ENCODE data around the gene ABR.

The ABR gene

DNA sequence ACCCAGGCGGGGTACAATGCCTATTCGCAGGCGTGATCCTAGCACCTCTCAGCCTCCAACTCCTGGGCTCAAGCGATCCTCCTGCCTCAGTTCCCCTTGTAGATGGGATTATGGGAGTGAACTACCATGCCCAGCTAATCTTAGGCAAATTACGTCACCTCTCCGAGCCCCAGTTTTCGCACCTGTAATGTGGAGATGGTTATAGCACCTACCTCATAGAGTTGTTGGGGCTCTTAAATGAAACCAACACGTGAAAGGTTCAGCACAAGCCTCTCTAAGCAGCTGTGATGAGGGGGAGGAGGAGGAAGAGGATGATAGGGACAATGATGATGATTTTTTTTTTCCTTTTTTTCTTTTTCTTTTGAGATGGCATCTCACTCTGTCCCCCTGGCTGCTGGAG lies 59.9 kb downstream of the ABR start:
- no peak for FAIRE-seq
- TF ChIP-seq, protein P1, sequence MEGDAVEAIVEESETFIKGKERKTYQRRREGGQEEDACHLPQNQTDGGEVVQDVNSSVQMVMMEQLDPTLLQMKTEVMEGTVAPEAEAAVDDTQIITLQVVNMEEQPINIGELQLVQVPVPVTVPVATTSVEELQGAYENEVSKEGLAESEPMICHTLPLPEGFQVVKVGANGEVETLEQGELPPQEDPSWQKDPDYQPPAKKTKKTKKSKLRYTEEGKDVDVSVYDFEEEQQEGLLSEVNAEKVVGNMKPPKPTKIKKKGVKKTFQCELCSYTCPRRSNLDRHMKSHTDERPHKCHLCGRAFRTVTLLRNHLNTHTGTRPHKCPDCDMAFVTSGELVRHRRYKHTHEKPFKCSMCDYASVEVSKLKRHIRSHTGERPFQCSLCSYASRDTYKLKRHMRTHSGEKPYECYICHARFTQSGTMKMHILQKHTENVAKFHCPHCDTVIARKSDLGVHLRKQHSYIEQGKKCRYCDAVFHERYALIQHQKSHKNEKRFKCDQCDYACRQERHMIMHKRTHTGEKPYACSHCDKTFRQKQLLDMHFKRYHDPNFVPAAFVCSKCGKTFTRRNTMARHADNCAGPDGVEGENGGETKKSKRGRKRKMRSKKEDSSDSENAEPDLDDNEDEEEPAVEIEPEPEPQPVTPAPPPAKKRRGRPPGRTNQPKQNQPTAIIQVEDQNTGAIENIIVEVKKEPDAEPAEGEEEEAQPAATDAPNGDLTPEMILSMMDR (IDR thresholded peaks at IDR 0.05; ENCODE audit: insufficient read depth, missing control alignments): no peak

DNA sequence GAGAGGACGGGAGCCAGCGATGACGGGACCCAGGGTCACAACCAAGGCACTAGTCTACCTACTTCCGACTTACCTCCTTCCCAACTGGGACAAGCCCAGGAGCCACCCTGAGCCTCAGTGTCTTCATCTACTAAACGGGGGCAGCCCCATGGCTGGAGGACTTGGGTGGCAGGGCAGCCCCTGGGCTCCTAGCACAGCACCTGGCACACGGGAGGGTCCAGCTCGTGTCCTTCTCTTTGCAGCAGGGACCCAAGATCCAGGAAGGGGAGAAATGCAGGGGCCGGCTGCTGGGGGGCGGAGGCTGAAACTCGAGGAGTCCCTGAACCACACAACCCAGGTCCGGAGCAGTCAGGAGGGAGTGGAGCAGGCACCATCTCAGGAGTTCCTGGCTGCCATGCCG lies 63.2 kb downstream of the ABR start:
- DNase-seq (ENCODE audit: insufficient read length, low spot score): no peak
- TF ChIP-seq, protein P1 (IDR thresholded peaks at IDR 0.05; ENCODE audit: insufficient read depth, missing control alignments): no peak
- FAIRE-seq: no peak

More for the DNA sequence above, 59.9 kb downstream of the ABR start:
- DNase-seq (ENCODE audit: insufficient read length, low spot score): no peak

DNA sequence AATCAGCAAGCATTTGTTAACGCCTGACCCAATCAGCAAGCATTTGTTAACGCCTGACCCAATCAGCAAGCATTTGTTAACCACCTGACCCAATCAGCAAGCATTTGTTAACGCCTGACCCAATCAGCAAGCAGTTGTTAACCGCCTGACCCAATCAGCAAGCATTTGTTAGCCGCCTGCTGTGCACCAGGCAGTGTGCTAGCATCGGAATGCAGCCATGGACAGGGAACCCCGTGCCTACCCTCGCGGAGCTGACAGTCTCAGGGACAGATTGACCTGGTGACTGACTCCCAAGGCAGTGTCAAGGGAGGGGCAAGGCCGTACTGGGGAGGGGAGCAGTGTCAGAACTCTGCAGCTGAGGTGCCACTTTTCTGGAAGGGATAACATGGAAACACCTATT lies 66.9 kb downstream of the ABR start:
- TF ChIP-seq, protein P1 (IDR thresholded peaks at IDR 0.05; ENCODE audit: insufficient read depth, missing control alignments): no peak
- DNase-seq (ENCODE audit: insufficient read length, low spot score) (no peak), FAIRE-seq (no peak)

DNA sequence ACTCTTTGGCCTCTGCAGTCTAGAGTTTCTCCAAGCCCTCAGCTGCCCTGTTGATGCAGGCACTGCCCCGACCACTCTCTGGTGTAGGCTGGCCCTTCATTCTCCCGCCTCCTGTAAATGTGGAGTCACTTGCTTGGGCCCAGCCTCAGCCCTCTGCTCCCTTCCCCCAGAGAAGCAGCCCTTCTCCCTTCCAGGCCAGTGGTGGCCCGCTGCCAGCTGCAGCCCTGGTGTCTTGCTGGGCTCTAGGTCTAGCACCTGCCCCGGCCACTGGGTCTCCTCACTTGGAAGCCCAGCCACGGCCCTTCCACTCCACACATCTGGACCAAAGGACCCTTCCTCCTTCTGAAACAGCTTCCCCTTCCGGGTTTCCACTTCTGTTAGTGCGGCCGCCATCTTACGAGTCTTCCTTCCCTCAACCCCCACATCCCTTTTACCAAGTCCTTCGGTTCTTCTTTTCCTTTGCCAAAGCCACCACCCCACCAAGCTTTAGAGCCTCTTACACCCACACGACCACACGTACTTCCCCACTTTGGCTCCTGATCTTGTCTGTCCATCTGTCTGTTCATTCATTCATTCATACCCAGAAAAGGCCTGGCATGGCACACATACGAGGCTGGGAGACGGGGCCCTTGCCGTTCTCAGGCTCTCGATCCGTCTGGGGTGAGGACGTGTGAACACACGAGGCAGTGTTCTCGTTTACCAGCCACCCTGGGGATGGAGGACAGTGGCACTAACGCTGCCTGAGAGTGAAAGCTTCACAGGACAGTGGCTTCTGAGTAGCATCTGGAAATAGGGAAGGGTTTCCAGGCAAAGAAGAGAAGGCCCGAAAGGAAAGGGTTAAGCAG lies 68.0 kb downstream of the ABR start:
- TF ChIP-seq, protein P1 (IDR thresholded peaks at IDR 0.05; ENCODE audit: insufficient read depth, missing control alignments): no peak
- DNase-seq (ENCODE audit: insufficient read length, low spot score): no peak
- no peak for FAIRE-seq

DNA sequence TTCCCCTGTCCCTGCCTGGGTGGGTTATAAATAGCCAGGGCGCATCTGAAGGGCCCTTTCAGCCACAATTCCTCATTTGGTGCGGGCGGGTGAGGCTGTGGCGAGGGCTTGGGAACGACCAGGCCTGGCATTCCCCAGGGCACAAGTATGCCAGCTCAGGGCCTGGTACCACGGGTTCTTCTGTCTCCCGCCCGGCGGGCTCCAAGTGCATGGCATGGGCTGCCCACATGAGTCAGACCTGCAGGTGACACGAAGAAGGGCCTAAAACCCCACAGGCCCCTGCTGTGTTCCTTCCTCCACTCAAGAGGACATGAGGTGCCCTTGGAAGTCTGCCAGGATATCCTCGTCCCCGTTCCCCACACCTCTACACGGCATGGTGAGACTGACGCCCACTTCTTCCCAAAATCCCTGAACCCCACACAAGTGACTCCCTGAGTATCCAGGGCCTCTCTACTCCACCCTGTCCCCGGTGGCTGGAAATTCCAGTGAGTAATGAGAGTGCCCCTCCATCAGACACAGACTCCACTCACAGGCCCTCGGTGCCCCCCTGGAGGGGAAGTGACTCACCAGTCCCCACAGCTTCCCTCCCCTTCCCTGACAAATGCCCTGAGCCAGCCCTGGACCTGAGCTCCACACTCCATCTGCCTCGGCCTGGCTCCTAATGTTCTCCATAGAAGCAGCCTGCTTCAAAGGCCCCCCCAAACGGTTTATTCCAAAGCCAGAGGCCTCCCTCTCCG lies 68.8 kb downstream of the ABR start:
- DNase-seq (ENCODE audit: insufficient read length, low spot score) (no peak), FAIRE-seq (no peak)
- TF ChIP-seq, protein P1 (IDR thresholded peaks at IDR 0.05; ENCODE audit: insufficient read depth, missing control alignments): no peak

DNA sequence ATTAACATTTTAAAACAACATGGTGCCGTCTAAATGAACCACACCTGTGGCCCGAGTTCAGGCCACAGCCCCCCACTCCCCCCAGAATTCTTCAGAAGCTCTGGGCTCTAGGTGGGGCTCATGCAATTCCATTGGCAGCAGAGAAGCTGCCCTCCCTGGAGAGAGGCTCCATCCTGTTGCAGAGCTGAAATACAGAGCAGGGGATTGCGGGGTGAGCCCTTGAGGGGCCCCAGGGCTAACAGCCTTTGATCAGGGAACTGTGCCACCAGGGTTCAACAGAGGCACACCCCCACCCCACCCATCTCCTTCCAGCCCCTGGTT lies 69.3 kb downstream of the ABR start:
- FAIRE-seq: no peak
- DNase-seq (ENCODE audit: insufficient read length, low spot score): no peak
- TF ChIP-seq, protein P1 (IDR thresholded peaks at IDR 0.05; ENCODE audit: insufficient read depth, missing control alignments): no peak
